ENCODE measurements around the gene PDZD8. TPM values are rescaled to one million over a fixed set of nuclear protein-coding genes. Genes with fewer than 3 reads are reported as not detected.

Gene PDZD8
- total and polyA plus RNA-seq, 2 donors, result 14.5 to 28.2 TPM

GRCh38 chr10:117275121-117275520, 100.1 kb downstream of the PDZD8 start:
- H3K4me3 ChIP-seq (ENCODE audit: low read depth, low read length), result no peak overlapping the region
- no peak for DNase-seq (ENCODE audit: extremely low spot score)
- WGBS, result 57% methylated on average over 3 of the region's 3 CpGs
- H3K27ac ChIP-seq (ENCODE audit: low read depth), result no peak overlapping the region
- no peaks in the 10 kb centered on the region for H3K36me3 ChIP-seq (ENCODE audit: insufficient read depth)
- no peaks in the 10 kb centered on the region for H3K4me1 ChIP-seq (ENCODE audit: insufficient read depth)

GRCh38 chr10:117274509-117274908, 100.7 kb downstream of the PDZD8 start:
- Histone ChIP-seq H3K36me3 (ENCODE audit: insufficient read depth) (no peaks in the 10 kb centered on the region), H3K4me3 (ENCODE audit: low read depth, low read length) (no peak overlapping the region), H3K27ac (ENCODE audit: low read depth) (no peak overlapping the region), H3K4me1 (ENCODE audit: insufficient read depth) (no peaks in the 10 kb centered on the region)
- DNase-seq (ENCODE audit: extremely low spot score), result no peak
- 91% methylated on average over 5 of the region's 5 CpGs for WGBS

GRCh38 chr10:117273980-117274379, 101.3 kb downstream of the PDZD8 start:
- no peaks in the 10 kb centered on the region for H3K36me3 ChIP-seq (ENCODE audit: insufficient read depth)
- WGBS, result 98% methylated on average over 3 of the region's 3 CpGs

GRCh38 chr10:117272195-117273076, 102.8 kb downstream of the PDZD8 start:
- Histone ChIP-seq H3K36me3 (ENCODE audit: insufficient read depth) (no peaks in the 10 kb centered on the region), H3K27ac (ENCODE audit: low read depth) (no peak overlapping the region), H3K4me1 (ENCODE audit: insufficient read depth) (no peaks in the 10 kb centered on the region), H3K4me3 (ENCODE audit: low read depth, low read length) (no peak overlapping the region)
- DNase-seq (ENCODE audit: extremely low spot score), result no peak
- WGBS, result 63% methylated on average over 13 of the region's 13 CpGs

More at GRCh38 chr10:117273980-117274379, 101.3 kb downstream of the PDZD8 start:
- Histone ChIP-seq H3K27ac (ENCODE audit: low read depth) (no peak overlapping the region), H3K4me1 (ENCODE audit: insufficient read depth) (no peaks in the 10 kb centered on the region), H3K4me3 (ENCODE audit: low read depth, low read length) (no peak overlapping the region)
- DNase-seq (ENCODE audit: extremely low spot score), result no peak

- H3K4me3 ChIP-seq (ENCODE audit: low read depth, low read length), result no peak overlapping the region
- no peaks in the 10 kb centered on the region for H3K36me3 ChIP-seq (ENCODE audit: insufficient read depth)
- no peak for DNase-seq (ENCODE audit: extremely low spot score)
- H3K4me1 ChIP-seq (ENCODE audit: insufficient read depth), result no peaks in the 10 kb centered on the region
- no peak overlapping the region for H3K27ac ChIP-seq (ENCODE audit: low read depth)
- WGBS, result 85% methylated on average over 3 of the region's 3 CpGs
Measured at GRCh38 chr10:117271427-117271826, 103.8 kb downstream of the PDZD8 start.

- H3K36me3 ChIP-seq (ENCODE audit: insufficient read depth), result no peaks in the 10 kb centered on the region
- no peak overlapping the region for H3K4me3 ChIP-seq (ENCODE audit: low read depth, low read length)
- H3K27ac ChIP-seq (ENCODE audit: low read depth), result no peak overlapping the region
- no peak for DNase-seq (ENCODE audit: extremely low spot score)
- no peaks in the 10 kb centered on the region for H3K4me1 ChIP-seq (ENCODE audit: insufficient read depth)
- 96% methylated on average over 2 of the region's 2 CpGs for WGBS
Measured at GRCh38 chr10:117268907-117269306, 106.3 kb downstream of the PDZD8 start.

- Histone ChIP-seq H3K27ac (ENCODE audit: low read depth) (no peak overlapping the region), H3K36me3 (ENCODE audit: insufficient read depth) (no peaks in the 10 kb centered on the region), H3K4me1 (ENCODE audit: insufficient read depth) (no peaks in the 10 kb centered on the region), H3K4me3 (ENCODE audit: low read depth, low read length) (no peak overlapping the region)
- no peak for DNase-seq (ENCODE audit: extremely low spot score)
- 93% methylated on average over 4 of the region's 4 CpGs for WGBS
Measured at GRCh38 chr10:117268258-117268657, 107.0 kb downstream of the PDZD8 start.

- no peak for DNase-seq (ENCODE audit: extremely low spot score)
- 73% methylated on average over 2 of the region's 2 CpGs for WGBS
- H3K4me3 ChIP-seq (ENCODE audit: low read depth, low read length), result no peak overlapping the region
- no peak overlapping the region for H3K27ac ChIP-seq (ENCODE audit: low read depth)
- no peaks in the 10 kb centered on the region for H3K36me3 ChIP-seq (ENCODE audit: insufficient read depth)
- H3K4me1 ChIP-seq (ENCODE audit: insufficient read depth), result no peaks in the 10 kb centered on the region
Measured at GRCh38 chr10:117266812-117267211, 108.4 kb downstream of the PDZD8 start.

- no peaks in the 10 kb centered on the region for H3K4me1 ChIP-seq (ENCODE audit: insufficient read depth)
- no peak overlapping the region for H3K4me3 ChIP-seq (ENCODE audit: low read depth, low read length)
- 68% methylated on average over 9 of the region's 9 CpGs for WGBS
- DNase-seq (ENCODE audit: extremely low spot score), result no peak
- H3K36me3 ChIP-seq (ENCODE audit: insufficient read depth), result no peaks in the 10 kb centered on the region
- H3K27ac ChIP-seq (ENCODE audit: low read depth), result no peak overlapping the region
Measured at GRCh38 chr10:117266400-117266799, 108.8 kb downstream of the PDZD8 start.

GRCh38 chr10:117264782-117265181, 110.5 kb downstream of the PDZD8 start:
- no peak overlapping the region for H3K27ac ChIP-seq (ENCODE audit: low read depth)
- no peaks in the 10 kb centered on the region for H3K4me1 ChIP-seq (ENCODE audit: insufficient read depth)
- no peak overlapping the region for H3K4me3 ChIP-seq (ENCODE audit: low read depth, low read length)
- 71% methylated on average over 7 of the region's 7 CpGs for WGBS
- no peaks in the 10 kb centered on the region for H3K36me3 ChIP-seq (ENCODE audit: insufficient read depth)
- peak; percentile 4 for DNase-seq (ENCODE audit: extremely low spot score)

GRCh38 chr10:117262903-117263293, 112.3 kb downstream of the PDZD8 start:
- Histone ChIP-seq H3K4me1 (ENCODE audit: insufficient read depth) (no peaks in the 10 kb centered on the region), H3K36me3 (ENCODE audit: insufficient read depth) (no peaks in the 10 kb centered on the region), H3K4me3 (ENCODE audit: low read depth, low read length) (no peak overlapping the region), H3K27ac (ENCODE audit: low read depth) (no peak overlapping the region)
- 73% methylated on average over 7 of the region's 7 CpGs for WGBS
- DNase-seq (ENCODE audit: extremely low spot score), result no peak

GRCh38 chr10:117262291-117262902, 112.8 kb downstream of the PDZD8 start:
- DNase-seq (ENCODE audit: extremely low spot score), result no peak
- WGBS, result 73% methylated on average over 10 of the region's 10 CpGs
- no peaks in the 10 kb centered on the region for H3K4me1 ChIP-seq (ENCODE audit: insufficient read depth)
- no peaks in the 10 kb centered on the region for H3K36me3 ChIP-seq (ENCODE audit: insufficient read depth)
- no peak overlapping the region for H3K27ac ChIP-seq (ENCODE audit: low read depth)
- no peak overlapping the region for H3K4me3 ChIP-seq (ENCODE audit: low read depth, low read length)

GRCh38 chr10:117261501-117261900, 113.7 kb downstream of the PDZD8 start:
- no peak for DNase-seq (ENCODE audit: extremely low spot score)
- WGBS, result 89% methylated on average over 3 of the region's 3 CpGs
- Histone ChIP-seq H3K36me3 (ENCODE audit: insufficient read depth) (no peaks in the 10 kb centered on the region), H3K27ac (ENCODE audit: low read depth) (no peak overlapping the region), H3K4me3 (ENCODE audit: low read depth, low read length) (no peak overlapping the region), H3K4me1 (ENCODE audit: insufficient read depth) (no peaks in the 10 kb centered on the region)

GRCh38 chr10:117260084-117260483, 115.2 kb downstream of the PDZD8 start:
- H3K4me3 ChIP-seq (ENCODE audit: low read depth, low read length), result no peak overlapping the region
- H3K27ac ChIP-seq (ENCODE audit: low read depth), result no peak overlapping the region
- no peaks in the 10 kb centered on the region for H3K4me1 ChIP-seq (ENCODE audit: insufficient read depth)
- no peak for DNase-seq (ENCODE audit: extremely low spot score)
- WGBS, result 53% methylated on average over 4 of the region's 4 CpGs
- no peaks in the 10 kb centered on the region for H3K36me3 ChIP-seq (ENCODE audit: insufficient read depth)
